ENCODE data around the gene PPM1L. TPM values are rescaled to one million over a fixed set of nuclear protein-coding genes. Genes with fewer than 3 reads are reported as not detected.

PPM1L gene
- total and polyA plus RNA-seq, 2 of the 13 experiments (the other 11 are each of a cell fraction or from before 2014, with no cell fraction given), result 0.22 to 1.4 TPM

- Histone ChIP-seq H4K20me1 (ENCODE audit: insufficient read depth, low read length) (no peaks in the 10 kb centered on the region), H3K36me3 (replicated peaks in 1 of 2; ENCODE audit: control insufficient read depth in 1 of 2, insufficient read depth in 2 of 2, low read length in 2 of 2) (no peaks in the 10 kb centered on the region), H3K9ac (ENCODE audit: insufficient read depth, low read depth, low read length) (no peak overlapping the region), H3K4me3 (replicated peaks in 1 of 3; ENCODE audit: insufficient read depth in 1 of 3, low read depth in 2 of 3, low read length in 3 of 3) (no peak overlapping the region), H3K27ac (ENCODE audit: extremely low read length, insufficient read depth, low read length) (no peak overlapping the region), H3K27me3 (ENCODE audit: control insufficient read depth in 1 of 2, insufficient read depth in 2 of 2, low read length in 2 of 2) (no peaks in the 10 kb centered on the region), H3K4me1 (ENCODE audit: insufficient read depth, low read length) (no peaks in the 10 kb centered on the region), H3K9me3 (ENCODE audit: low read length) (peaks cover 8% of the 10 kb centered on the region; the same call in 1 of the 2 replicates), H3K4me2 (ENCODE audit: low read depth, low read length) (no peak overlapping the region), H3K79me2 (ENCODE audit: insufficient read depth, low read length) (no peaks in the 10 kb centered on the region), H2AFZ (ENCODE audit: low read length) (no peak overlapping the region)
- no peak for DNase-seq (ENCODE audit: low spot score)
- in situ Hi-C loops (cut with HindIII; ENCODE audit: extremely low pct_ligation_motif_present, low pct_unique_long_range_greater_than_20kb), result no loop called here
- FAIRE-seq, result no peak
- intact Hi-C loops (cut with micrococcal nuclease; ENCODE audit: unreplicated experiment), result no loop called here
- no peak for ATAC-seq
- 22% methylated on average over 4 of the region's 4 CpGs for WGBS (ENCODE audit: low lambda C conversion rate)
- POLR2A ChIA-PET, result no interaction called here
- CTCF ChIA-PET (ENCODE audit: low intra/inter-chr PET ratio, low total read pairs), result no interaction called here
- no peak for TF ChIP-seq ZNF724P (CRISPR knock-in tag; IDR thresholded peaks at IDR 0.05; ENCODE audit: borderline replicate concordance)
- BruUV-seq (replicated peaks), result no TSS peak
Observed at GRCh38 chr3:160987982-160988964, 232.2 kb downstream of the PPM1L start.

DNA sequence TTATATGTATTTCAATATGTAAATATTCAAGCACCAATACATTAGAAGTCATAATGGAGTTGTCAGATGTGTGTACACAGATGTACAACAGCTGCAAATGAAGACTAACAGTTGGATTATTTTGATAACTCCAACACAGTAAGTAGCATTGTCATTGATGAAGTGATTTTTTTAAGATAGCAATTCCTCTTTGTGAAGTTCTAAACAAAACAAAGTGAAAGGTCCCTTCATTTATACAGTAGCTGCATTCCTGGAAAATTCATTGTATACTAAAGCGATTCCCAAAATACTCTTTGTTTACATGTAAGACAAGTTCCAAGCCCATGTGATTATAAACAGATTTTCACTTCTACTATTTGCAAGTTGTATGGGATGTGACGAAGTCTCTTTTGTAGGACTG is 234.4 kb downstream of the PPM1L start:
- Histone ChIP-seq H2AFZ (ENCODE audit: low read length) (no peak overlapping the region), H3K79me2 (ENCODE audit: insufficient read depth, low read length) (no peaks in the 10 kb centered on the region), H3K9me3 (ENCODE audit: low read length) (no peaks in the 10 kb centered on the region), H3K9ac (ENCODE audit: insufficient read depth, low read depth, low read length) (no peak overlapping the region), H3K27me3 (ENCODE audit: control insufficient read depth in 1 of 2, insufficient read depth in 2 of 2, low read length in 2 of 2) (no peaks in the 10 kb centered on the region), H3K36me3 (replicated peaks in 1 of 2; ENCODE audit: control insufficient read depth in 1 of 2, insufficient read depth in 2 of 2, low read length in 2 of 2) (no peaks in the 10 kb centered on the region), H3K27ac (ENCODE audit: extremely low read length, insufficient read depth, low read length) (no peak overlapping the region), H4K20me1 (ENCODE audit: insufficient read depth, low read length) (no peaks in the 10 kb centered on the region), H3K4me1 (ENCODE audit: insufficient read depth, low read length) (no peaks in the 10 kb centered on the region), H3K4me2 (ENCODE audit: low read depth, low read length) (no peak overlapping the region), H3K4me3 (replicated peaks in 1 of 3; ENCODE audit: insufficient read depth in 1 of 3, low read depth in 2 of 3, low read length in 3 of 3) (no peak overlapping the region)
- FAIRE-seq (no peak), DNase-seq (ENCODE audit: low spot score) (no peak), ATAC-seq (no peak)
- WGBS (ENCODE audit: low lambda C conversion rate), result 89% methylated on average over 2 of the region's 2 CpGs
- intact Hi-C loops (cut with micrococcal nuclease; ENCODE audit: unreplicated experiment), result no loop called here
- POLR2A ChIA-PET, result no interaction called here
- in situ Hi-C loops (cut with HindIII; ENCODE audit: extremely low pct_ligation_motif_present, low pct_unique_long_range_greater_than_20kb), result no loop called here
- no TSS peak for BruUV-seq (replicated peaks)
- CTCF ChIA-PET (ENCODE audit: low intra/inter-chr PET ratio, low total read pairs), result no interaction called here
- TF ChIP-seq MED1 (CRISPR knock-in tag; IDR thresholded peaks at IDR 0.05) (no peak), CREB1 (IDR thresholded peaks at IDR 0.05) (no peak), CREB1 (CRISPR knock-in tag; IDR thresholded peaks at IDR 0.05) (no peak), ETV5 (CRISPR knock-in tag; IDR thresholded peaks at IDR 0.05; ENCODE audit: borderline replicate concordance) (no peak), ZNF780A (CRISPR knock-in tag; IDR thresholded peaks at IDR 0.05) (no peak), ZC3H13 (CRISPR knock-in tag; IDR thresholded peaks at IDR 0.05) (no peak), YEATS2 (CRISPR knock-in tag; IDR thresholded peaks at IDR 0.05; ENCODE audit: borderline replicate concordance) (no peak), CENPT (CRISPR knock-in tag; IDR thresholded peaks at IDR 0.05; ENCODE audit: low read depth) (no peak), JUN (CRISPR knock-in tag; IDR thresholded peaks at IDR 0.05) (no peak), DZIP1 (CRISPR knock-in tag; IDR thresholded peaks at IDR 0.05) (no peak)
- TF ChIP-seq, protein P1, sequence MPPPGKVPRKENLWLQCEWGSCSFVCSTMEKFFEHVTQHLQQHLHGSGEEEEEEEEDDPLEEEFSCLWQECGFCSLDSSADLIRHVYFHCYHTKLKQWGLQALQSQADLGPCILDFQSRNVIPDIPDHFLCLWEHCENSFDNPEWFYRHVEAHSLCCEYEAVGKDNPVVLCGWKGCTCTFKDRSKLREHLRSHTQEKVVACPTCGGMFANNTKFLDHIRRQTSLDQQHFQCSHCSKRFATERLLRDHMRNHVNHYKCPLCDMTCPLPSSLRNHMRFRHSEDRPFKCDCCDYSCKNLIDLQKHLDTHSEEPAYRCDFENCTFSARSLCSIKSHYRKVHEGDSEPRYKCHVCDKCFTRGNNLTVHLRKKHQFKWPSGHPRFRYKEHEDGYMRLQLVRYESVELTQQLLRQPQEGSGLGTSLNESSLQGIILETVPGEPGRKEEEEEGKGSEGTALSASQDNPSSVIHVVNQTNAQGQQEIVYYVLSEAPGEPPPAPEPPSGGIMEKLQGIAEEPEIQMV (CRISPR knock-in tag; IDR thresholded peaks at IDR 0.05; ENCODE audit: low read depth), result no peak

Measured in HepG2 (cell line).